ENCODE results near the gene GPATCH11. TPM values are rescaled to one million over a fixed set of nuclear protein-coding genes. Genes with fewer than 3 reads are reported as not detected.

The GPATCH11 gene
- total RNA-seq, 4 donors from 2014 or later: 6.3 to 10.6 (median 7.6) TPM

GRCh38 chr2:37070931-37071330, 13.4 kb upstream of the GPATCH11 start:
- ATAC-seq: no peak
- WGBS, 2 donors (ENCODE audit: low coverage in 1 of 2): 95 to 100% methylated on average over 2 of the region's 2 CpGs
- Histone ChIP-seq H3K4me3 (no peak overlapping the region), H3K9me3 (no peaks in the 10 kb centered on the region), H3K27me3 (no peaks in the 10 kb centered on the region), H3K27ac (no peak overlapping the region), H3K36me3 (peaks cover 0 to 92% of the 10 kb centered on the region in 2 donors), H3K4me1 (no peaks in the 10 kb centered on the region)
- TF ChIP-seq CTCF (IDR thresholded peaks at IDR 0.05) (no peak), EP300 (IDR thresholded peaks at IDR 0.05) (no peak), POLR2A (IDR thresholded peaks at IDR 0.05) (no peak), POLR2AphosphoS5 (IDR thresholded peaks at IDR 0.05) (no peak)

GRCh38 chr2:37080266-37080665, 4.1 kb upstream of the GPATCH11 start:
- Histone ChIP-seq H3K9me3 (no peaks in the 10 kb centered on the region), H3K4me1 (peaks cover 0 to 40% (median 7%) of the 10 kb centered on the region in 3 donors), H3K27me3 (no peaks in the 10 kb centered on the region), H3K4me3 (no peak overlapping the region), H3K36me3 (peaks cover 0 to 54% of the 10 kb centered on the region in 2 donors), H3K27ac (no peak overlapping the region)
- no peak for TF ChIP-seq CTCF (IDR thresholded peaks at IDR 0.05)
- no peak for TF ChIP-seq POLR2A (IDR thresholded peaks at IDR 0.05)
- no peak for TF ChIP-seq EP300 (IDR thresholded peaks at IDR 0.05)
- no peak for TF ChIP-seq POLR2AphosphoS5 (IDR thresholded peaks at IDR 0.05)
- WGBS, 2 donors (ENCODE audit: low coverage in 1 of 2): 57 to 70% methylated on average over 2 of the region's 2 CpGs
- ATAC-seq: no peak

GRCh38 chr2:37080689-37081088, 3.6 kb upstream of the GPATCH11 start:
- TF ChIP-seq POLR2AphosphoS5 (IDR thresholded peaks at IDR 0.05): no peak
- no peak for TF ChIP-seq EP300 (IDR thresholded peaks at IDR 0.05)
- no peak for TF ChIP-seq POLR2A (IDR thresholded peaks at IDR 0.05)
- no peak for TF ChIP-seq CTCF (IDR thresholded peaks at IDR 0.05)
- no peaks in the 10 kb centered on the region for H3K27me3 ChIP-seq
- ATAC-seq: no peak
- H3K27ac ChIP-seq: no peak overlapping the region
- peaks cover 0 to 45% (median 7%) of the 10 kb centered on the region in 3 donors for H3K4me1 ChIP-seq
- H3K36me3 ChIP-seq: peaks cover 0 to 50% of the 10 kb centered on the region in 2 donors
- WGBS, 2 donors (ENCODE audit: low coverage in 1 of 2): 42 to 77% methylated on average over 2 to 3 of the region's 3 CpGs
- no peak overlapping the region for H3K4me3 ChIP-seq
- no peaks in the 10 kb centered on the region for H3K9me3 ChIP-seq

DNA sequence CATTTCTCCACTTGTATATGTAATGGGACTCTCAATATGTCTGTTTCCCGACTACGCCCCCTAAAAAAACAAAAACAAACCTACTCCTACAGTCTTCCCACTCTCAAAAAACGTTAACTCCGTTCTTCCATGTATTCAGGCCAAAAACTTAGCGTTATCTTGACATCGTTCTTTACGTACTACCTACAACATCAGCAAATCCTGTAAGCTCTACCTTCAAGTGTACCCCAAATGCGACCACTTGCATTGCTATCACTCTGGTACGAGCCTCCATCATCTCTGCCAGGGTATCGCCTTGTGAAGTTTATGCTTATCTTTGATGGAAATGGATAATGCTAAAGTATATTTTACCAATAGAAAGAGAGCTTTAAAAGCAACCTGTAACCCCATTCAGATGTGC, 479 bp downstream of the GPATCH11 start:
- H3K36me3 ChIP-seq: peaks cover 0 to 36% of the 10 kb centered on the region in 2 donors
- peak overlapping the region; percentile 11 to 88 (median 86) for H3K27ac ChIP-seq
- peak overlapping the region; percentile 61 to 83 for H3K4me3 ChIP-seq
- 0% methylated on average over 9 to 10 of the region's 10 CpGs for WGBS, 2 donors (ENCODE audit: low coverage in 1 of 2)
- no peaks in the 10 kb centered on the region for H3K27me3 ChIP-seq
- no peaks in the 10 kb centered on the region for H3K9me3 ChIP-seq
- TF ChIP-seq POLR2AphosphoS5 (IDR thresholded peaks at IDR 0.05): no peak
- TF ChIP-seq POLR2A (IDR thresholded peaks at IDR 0.05): no peak
- TF ChIP-seq CTCF (IDR thresholded peaks at IDR 0.05): no peak
- no peak for TF ChIP-seq EP300 (IDR thresholded peaks at IDR 0.05)
- no peak for ATAC-seq
- H3K4me1 ChIP-seq: peaks cover 0 to 46% (median 7%) of the 10 kb centered on the region in 3 donors

DNA sequence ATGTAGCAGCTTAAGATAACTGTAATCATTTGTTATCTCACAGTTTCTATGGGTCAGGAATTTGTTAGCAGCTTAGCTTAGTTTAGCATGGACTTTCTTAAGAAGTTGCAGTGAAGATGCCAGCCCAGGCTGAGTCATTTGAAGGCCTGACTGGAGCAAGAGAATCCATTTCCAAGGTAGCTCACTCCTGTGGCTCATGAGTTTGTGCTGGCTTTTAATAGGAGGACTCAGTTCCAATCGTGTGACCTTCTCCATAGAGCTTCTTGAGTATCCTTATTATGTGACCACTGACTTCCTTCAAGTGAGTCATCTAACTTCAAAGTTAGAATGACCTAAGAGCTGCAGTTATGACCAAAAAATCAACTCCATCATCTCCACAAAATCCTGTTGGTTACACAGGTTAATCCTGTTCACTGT, 1.4 kb downstream of the GPATCH11 start:
- H3K27ac ChIP-seq: no peak overlapping the region
- H3K4me1 ChIP-seq: peaks cover 0 to 37% (median 7%) of the 10 kb centered on the region in 3 donors
- ATAC-seq: no peak
- no peaks in the 10 kb centered on the region for H3K27me3 ChIP-seq
- peaks cover 0 to 39% of the 10 kb centered on the region in 2 donors for H3K36me3 ChIP-seq
- H3K4me3 ChIP-seq: no peak overlapping the region
- H3K9me3 ChIP-seq: no peaks in the 10 kb centered on the region
- TF ChIP-seq EP300 (IDR thresholded peaks at IDR 0.05): no peak
- TF ChIP-seq POLR2AphosphoS5 (IDR thresholded peaks at IDR 0.05): no peak
- TF ChIP-seq POLR2A (IDR thresholded peaks at IDR 0.05): no peak
- no peak for TF ChIP-seq CTCF (IDR thresholded peaks at IDR 0.05)
- whole genome bisulfite sequencing, 2 donors (ENCODE audit: low coverage in 1 of 2): 56 to 100% methylated on average over 1 of the region's 1 CpG

Measured in gastroesophageal sphincter (tissue), 4 donors.